ENCODE results near the gene SNTG2.

SNTG2 gene

DNA sequence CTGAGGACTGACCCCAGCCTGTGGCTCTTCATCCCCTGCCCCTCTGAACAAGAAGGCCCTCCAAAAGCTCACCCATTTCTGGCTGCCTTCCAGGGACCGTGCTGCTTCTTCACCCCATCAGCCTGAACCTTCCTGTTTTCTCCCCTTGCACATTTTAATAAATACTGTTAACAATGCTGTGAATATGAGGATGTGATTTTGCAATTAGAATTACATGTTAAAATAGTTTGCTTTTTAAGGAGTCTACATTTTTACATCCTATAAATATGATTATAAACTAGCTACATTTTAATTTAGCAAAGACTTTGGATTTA is 4.0 kb downstream of the SNTG2 start:
- DNase-seq: no peak

GRCh38 chr2:955829-956731 is 5.4 kb downstream of the SNTG2 start:
- no peak for DNase-seq

DNA sequence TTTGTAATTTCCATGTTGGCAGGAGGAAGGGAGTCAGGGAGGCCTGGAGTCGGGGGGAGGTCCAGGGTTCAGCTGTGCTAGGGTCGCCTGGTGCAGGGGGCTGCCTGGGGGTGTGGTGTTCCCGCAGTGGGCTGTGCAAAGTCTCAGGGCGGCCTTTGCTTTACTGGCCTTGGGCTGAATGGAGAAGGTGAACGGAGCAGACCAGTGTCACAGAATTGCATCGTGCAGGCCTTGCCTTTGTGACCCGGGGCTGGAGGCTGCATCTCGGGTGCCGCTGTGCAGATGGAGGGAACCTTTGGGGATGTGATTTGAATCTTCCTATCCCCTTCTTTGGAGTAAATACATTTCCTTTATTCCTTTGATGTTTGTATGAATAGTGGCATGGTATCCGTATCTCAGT is 8.8 kb downstream of the SNTG2 start:
- no peak for DNase-seq

DNA sequence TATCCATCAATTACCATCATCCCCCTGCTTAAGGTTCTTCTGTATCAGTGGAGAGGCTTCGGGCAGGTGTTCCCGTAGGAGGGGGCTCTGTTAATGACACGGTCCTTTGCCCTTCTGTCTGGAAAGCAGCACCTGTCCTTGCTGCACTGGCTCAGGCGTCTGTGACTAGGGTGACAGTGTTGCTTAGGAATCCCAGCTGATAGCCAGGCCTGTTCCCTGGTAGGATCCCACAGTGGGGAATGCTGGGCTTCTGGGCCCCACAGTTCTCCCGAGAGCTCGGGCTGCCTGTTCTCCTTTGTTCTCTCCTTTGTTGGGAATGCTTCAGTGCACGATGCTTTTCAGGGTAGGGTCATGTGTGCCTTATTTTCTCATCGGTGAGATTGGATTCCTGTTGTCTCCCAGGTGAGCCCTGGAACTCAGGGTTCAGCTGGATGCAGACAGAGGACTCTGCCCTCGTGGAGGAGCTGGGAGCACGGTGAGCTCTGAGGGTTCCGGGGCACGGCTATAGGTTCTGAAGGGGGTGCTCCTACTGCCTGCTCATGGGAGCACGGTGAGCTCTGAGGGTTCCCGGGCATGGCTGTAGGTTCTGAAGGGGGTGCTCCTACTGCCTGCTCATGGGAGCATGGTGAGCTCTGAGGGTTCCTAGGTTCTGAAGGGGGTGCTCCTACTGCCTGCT is 9.6 kb downstream of the SNTG2 start:
- no peak for DNase-seq

GRCh38 chr2:961786-962185 is 11.1 kb downstream of the SNTG2 start:
- no peak for DNase-seq

DNA sequence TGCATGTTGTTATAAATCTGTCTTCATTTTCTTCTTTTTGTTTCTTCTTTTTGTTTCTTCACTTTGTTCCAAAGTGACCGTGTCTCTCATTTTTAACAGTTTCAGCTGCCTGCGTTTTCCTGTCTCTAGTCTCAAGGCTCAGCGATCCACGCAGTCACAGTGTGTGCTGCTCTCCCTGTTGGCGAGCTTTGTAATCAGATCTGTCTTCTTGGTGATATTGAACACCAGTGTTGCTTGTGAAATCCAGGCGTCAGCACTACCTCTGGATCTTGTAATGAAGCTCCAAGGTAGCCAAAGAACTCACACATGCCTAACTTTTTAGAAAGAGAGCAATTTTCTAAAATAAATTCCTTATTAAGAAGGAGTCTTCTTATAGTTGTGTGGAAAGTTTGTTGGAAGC is 13.2 kb downstream of the SNTG2 start:
- DNase-seq: no peak

- DNase-seq: no peak
Measured at GRCh38 chr2:964562-964961, 13.9 kb downstream of the SNTG2 start.

GRCh38 chr2:965640-966147 is 15.0 kb downstream of the SNTG2 start:
- no peak for DNase-seq

DNA sequence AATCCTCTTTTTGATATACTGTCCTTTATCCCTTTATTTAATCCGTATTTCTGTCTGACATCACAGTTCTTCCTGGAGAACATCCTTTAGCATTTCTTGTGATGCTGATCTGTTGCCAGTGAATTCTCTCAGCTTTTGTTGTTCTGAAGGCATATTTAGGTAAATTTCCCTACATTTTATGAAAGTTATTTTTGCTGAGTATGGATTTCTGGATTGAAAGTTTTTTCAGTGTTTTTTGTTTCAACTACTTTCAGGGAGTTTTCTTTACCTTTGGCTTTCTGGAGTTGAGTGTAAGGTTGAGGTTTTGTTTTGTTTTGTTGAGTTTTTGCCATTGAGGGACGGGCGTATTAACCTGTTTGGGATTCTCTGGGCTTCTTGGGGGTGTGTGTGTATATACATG is 22.5 kb downstream of the SNTG2 start:
- DNase-seq: no peak

DNA sequence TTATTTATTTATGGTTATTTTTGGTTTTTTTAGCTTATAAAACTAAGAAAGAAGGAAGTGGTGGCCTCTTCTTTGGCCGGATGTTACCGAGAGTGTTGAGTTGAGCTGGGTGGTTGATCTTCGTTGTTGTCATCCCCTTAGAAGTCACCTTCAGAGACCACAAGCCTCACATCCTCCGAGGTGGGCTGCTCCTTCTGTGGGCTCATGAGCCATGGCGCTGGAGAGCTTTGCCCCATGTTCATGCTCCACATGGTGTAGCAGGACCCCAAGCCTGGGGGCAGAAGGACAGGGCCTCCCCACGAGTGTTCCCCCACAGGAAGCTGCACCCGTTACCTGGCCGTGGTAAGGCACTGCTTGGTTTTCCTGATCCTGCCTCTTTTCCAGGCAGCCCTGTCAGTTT is 23.4 kb downstream of the SNTG2 start:
- DNase-seq: no peak

DNA sequence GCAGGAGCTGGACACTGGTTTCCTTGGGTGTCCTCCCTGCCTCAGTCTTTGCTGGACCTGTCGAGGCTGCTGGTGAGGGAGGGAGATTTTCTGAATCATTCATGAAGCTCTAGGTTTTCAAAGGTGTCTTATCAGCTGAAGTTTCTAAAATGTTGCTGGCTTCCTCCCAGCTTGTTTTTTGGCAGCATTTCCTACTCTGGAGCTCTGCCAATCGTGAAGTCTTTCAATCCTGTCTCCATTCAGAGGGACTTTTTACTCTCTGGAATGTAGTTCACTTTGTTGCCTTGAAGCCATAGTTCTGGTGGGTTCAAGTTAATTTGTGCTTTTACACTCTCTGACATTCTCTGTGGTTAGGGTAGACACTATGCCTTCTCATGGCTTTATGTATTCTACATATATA is 23.9 kb downstream of the SNTG2 start:
- no peak for DNase-seq

GRCh38 chr2:975095-975494 is 24.4 kb downstream of the SNTG2 start:
- DNase-seq: no peak

DNA sequence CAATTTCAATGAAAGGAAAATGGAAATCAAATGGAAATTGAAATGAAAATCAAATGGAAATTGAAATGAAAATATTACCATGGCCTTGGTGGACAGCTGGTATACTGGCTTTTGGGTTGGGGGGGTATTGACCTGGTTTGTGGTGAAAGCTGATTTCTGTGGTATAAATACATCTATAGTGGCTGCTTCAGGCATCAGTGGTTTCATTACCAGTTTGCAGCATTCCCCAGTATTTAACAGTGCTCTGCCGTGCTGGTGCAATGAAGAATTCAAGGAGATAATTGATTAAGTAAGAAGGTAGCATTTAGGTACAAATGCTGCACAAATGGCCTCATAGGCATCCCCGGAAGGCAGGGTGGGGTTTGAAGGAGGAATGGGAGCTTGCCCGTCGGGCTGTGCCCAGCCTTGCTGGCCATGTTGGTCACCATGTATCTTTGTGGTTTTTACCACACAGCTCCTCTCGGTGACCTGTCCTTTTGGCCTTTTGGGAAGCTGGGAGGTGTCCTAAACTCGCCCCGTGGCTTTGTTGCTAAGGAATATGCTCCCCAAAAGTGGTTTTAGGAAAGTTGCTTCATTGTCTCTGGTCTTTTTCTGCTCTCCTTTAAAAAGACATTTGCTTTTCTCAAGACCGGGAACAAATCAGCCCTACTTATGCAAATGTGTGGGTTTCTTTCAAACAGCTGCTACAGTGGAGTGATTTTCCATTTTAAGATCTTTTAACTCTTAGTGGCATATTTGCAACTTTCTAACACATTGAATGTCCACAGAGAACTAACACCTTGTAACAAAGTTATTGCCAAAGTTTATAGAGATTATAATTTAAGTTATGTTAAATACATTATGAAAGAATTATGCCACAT is 28.6 kb downstream of the SNTG2 start:
- DNase-seq: no peak

DNA sequence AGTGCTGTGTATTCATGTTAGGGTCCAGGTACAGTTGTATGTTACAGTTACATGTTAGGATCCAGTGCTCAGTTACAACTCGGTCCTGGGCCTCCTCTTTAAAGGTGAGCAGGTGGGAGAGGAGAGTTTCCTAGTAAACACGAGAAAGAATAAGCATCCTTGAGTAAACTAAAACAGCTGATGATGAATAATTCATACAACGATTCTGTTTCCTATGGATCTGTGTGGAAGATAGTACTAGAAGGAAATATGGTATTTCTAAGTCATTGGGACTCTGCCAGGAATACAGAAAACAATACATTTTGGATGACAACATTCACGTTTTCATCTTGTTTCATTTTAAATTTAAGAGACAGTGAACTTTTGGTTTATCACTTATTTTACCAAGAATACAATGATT is 29.5 kb downstream of the SNTG2 start:
- no peak for DNase-seq

DNA sequence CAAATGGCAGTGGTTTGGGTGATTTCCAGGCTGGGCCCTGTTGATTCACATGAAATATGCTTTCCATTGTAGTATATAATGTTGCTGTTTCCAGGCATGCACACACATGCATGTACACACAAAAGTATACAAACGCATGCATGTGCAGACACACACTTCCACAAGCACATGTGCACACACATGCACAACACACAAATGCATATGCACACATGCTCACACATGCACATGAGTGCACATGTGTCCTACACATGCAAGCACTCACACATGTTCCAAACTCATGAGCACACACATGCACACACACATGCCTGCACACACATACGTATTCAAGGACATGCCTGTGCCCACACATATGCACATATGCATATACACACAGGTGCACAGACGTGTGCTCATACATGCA is 30.6 kb downstream of the SNTG2 start:
- DNase-seq: no peak

DNA sequence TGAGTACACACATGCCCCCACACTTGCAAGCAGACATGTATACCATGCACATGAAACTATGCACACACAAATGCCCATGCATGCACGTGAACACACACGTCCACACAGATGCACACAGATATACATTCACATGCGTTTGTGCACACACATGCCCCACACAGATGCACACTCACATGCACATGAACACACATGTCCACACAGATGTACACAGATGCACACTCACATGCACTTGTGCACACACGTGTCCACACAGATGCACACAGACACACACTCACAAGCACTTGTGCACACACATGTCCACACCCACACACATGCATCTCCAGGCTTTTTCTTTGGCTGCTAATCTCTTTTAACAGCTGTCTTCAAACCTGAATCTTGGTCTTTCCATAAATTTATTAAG is 31.1 kb downstream of the SNTG2 start:
- DNase-seq: no peak

DNA sequence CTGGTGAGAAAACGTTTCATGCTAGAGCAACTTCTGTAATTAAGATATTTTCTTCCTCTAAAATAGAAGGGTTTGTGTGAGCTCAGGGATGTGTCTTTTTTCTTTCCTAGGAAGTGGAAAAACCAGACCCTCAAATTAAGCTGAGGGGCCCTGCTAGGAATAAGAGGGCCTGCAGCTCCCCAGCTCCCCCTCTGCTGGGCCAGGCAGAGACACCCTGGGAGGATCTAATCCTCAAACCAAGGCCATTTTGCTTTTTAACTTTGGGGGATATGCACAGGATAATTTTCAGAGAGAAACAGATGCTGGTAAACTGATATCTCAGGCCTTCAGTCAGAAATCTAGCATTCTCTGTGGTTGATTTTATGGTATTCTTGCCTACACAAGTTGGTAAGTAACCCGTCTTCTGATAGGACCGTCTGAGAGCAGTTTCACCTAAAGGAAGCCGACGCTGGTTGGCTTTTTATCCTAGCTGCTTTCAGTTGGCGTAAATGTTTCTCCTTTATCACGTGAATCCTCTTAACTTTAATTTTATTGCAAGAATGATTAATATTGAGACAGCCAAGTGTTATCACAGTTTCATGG is 34.8 kb downstream of the SNTG2 start:
- DNase-seq: no peak

DNA sequence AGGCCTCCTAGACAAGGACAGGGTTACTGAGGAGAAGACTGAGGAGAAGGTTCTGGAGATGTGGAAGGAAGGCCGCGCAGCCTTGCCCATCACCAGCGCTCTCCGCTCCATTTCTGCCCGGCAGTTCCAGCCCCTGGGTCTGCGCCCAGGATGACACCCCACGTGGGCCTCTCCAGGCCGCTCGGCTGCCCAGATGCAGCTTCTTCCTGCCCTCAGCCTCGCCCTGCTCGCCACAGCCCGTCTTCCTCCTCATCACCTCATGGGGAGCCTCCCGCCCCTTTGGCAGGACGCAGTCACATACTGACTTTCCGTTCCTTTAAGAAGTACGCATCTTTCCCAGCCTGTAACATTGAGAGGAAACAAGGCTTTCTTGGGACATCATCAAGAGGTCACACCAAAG is 37.1 kb downstream of the SNTG2 start:
- DNase-seq: no peak

- DNase-seq: no peak
Measured at GRCh38 chr2:989781-990467, 39.3 kb downstream of the SNTG2 start.

DNA sequence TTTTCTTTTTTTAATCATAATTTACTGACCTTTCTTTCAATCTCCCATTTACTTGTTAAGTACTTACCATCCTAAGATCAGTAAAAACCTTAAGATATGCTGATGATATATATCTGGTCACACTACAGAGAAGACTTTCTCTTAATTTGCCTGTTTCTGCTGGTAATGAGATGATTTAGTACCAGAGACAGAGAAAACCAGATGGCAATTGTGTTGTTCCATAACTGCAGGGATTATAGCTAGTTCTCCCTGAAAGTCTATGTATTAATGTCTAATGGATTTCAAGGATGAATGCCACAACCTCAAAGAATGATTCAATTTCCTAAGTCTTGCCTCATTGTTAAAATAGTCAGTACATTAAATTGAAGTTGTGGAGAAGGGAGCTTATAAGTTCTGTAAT is 40.3 kb downstream of the SNTG2 start:
- DNase-seq: no peak

DNA sequence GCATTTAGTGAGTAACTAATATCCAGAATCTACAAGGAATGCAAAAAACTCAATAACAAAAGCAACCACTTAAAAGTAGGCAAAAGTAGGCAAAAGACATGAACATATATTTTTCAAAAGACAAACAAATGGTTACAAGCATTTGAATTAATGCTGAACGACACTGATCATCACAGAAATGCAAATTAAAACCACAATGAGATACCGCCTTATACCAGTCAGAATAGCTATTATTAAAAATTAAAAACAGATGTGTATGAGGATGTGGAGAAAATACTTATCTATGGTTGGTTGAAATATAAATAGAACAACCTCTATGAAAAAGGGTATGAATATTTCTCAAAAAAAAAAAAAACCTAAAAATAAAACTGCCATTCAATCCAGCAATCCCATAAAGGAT is 51.7 kb downstream of the SNTG2 start:
- DNase-seq: no peak

DNA sequence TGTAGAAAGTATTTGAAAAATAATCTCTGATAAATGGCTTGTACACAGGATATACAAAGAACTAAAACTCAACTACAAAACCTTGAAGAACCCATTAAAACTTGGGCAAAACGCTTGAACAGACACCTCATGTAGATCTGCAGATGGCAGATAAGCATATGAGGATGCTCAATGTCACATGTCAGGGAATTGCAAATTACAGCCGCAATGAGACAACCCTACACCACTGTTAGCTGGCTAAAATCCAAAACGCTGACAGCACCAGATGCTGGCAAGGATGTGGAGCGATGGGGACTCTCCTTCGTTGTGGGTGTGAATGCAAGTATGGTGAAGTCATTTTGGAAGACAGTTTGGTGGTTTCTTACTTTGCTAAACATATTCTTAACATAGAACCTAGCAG is 53.7 kb downstream of the SNTG2 start:
- no peak for DNase-seq

All from bone marrow (tissue), 2 donors.